HG03520 (cell line): ENCODE results near the gene PSMB7.

Experiments used
- ATAC-seq: cut with Tn5 transposase; IDR thresholded peaks from one replicate; pipeline ENCODE4 v1.9.1; 2021; ENCODE audit warnings: mild to moderate bottlenecking, moderate library complexity; ENCODE audit not compliant: unreplicated experiment

Gene PSMB7

DNA sequence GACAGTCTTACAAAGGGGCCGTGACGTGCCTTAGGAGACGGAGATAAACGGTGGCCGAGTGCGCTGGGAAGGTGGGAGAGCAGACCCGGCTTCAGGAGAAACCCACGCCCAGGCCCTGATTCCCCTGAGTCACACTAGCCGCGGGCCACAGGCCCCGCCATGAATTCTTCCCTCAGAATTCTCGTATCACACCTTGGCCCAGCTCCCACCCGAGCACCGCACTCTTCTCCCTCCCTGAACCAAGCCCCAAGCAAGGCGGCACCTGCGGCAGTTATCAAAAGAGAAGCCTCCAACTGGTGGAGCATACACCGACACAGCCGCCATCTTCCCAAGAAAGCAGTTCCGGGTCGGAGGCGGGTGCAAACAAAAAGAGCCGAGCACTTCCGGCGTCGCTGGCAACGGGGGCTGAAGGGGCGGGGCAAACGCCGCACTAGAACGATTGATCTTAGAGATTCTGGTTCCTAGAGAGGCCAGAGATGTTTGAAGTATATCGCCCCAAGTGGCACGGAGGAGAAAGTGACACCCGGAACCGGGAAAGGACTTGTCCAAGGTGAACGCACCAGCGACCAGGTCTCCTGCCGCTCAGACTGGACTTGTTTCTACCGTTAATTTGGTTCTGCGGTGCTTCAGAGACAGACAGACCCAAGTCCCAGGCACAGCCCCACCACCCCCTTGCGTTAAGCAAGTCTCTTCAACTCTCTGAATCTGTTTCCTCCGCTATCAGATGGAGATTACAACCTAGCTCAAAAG lies at the start of gene PSMB7:
Gene PSMB7 (minus strand): TSS at position 341 of the 750 bp plus-strand sequence. CDS start 17 bp downstream, at position 324.
- ATAC-seq = peak; percentile 78

DNA sequence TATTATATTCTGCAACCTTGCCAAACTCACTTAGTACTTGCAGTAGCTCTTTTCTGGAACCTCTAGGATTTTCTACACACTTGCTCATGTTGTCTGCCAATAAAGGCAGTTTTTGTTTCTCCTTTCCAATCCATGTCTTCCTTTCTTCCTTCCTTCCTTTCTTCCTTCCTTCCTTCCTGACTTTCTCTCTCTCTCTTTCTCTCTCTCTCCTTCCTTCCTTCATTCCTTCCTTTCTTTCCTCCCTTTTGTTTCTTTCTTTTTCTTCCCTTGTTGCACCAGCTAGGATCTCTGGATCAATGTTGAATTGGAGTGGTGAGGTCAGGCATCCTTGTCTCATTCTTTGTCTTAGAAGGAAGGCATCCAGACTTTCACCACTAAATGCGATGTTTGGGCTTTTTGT lies 47.5 kb upstream of the PSMB7 start:
- ATAC-seq = no peak

DNA sequence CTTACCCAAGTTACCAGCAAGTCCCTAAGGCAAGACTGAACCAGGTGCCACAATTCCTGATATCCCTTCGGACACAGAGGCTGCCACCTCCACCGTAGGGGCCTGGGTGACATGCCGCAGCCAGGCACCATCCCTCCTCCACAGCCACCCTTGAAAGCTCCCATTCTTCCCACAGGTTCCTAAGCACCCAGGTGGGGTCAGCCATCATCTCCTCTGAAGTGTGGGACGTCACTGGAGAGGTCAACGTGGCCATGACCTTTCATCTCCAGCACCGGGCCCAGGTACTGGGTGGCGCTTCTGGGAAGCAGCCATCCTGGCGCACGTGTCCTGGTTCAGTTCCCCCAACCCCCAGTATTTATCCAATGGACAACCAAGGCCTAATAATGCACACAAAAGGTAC lies 43.2 kb upstream of the PSMB7 start:
- ATAC-seq = no peak

- no peak for ATAC-seq
Measured at GRCh38 chr9:124457887-124458431, 42.7 kb upstream of the PSMB7 start.

- ATAC-seq = no peak
Measured at GRCh38 chr9:124457079-124457886, 42.0 kb upstream of the PSMB7 start.

GRCh38 chr9:124456341-124457078 lies 41.3 kb upstream of the PSMB7 start:
- no peak for ATAC-seq

GRCh38 chr9:124455820-124456219 lies 40.6 kb upstream of the PSMB7 start:
- ATAC-seq = no peak

DNA sequence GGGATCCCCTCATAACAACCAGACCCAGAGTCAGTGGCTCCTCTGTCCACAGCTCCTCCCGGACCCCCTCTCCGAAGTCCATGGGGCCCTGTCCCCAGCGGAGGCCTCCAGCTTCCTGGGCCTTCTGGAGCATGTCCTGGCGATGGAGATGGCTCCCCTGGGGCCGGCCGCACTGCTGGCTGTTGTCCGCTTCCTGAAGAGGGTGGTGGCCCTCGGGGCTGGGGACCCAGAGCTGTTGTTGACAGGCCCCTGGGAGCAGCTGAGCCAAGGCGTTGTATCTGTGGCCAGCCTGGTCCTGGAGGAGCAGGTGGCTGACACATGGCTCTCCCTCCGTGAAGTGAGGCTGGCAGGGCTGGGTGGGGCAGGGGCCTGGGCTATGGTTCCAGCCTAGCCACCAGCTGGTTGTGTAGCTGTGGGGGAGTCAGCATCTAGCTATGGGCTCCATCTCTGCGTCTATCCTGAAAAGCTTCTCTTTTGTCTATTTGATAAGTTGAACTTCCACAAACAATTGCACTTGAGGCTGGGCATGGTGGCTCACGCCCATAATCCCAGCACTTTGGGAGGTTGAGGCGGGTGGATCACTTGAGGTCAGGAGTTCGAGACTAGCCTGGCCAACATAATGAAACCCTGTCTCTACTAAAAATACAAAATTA lies 39.7 kb upstream of the PSMB7 start:
- no peak for ATAC-seq

DNA sequence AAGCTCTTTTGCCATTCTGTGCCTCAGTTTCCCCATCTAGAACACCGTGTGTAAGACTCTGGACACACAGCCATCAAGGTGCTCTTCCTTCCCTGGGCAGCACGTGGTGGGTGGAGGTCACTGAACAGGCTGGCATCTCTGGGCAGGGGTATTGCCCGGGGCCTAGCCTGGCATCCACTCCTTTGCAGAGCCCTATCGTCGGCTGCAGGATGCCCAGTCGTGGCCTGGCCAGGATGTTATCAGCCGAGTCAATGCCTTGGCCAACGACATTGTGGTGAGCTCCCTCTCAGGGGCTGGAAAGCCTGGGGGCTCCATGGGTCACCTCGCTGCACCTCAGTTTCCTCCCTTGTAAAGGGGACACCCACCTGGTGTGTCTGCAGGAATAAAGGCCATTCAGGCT lies 39.1 kb upstream of the PSMB7 start:
- no peak for ATAC-seq

GRCh38 chr9:124453586-124454191 lies 38.4 kb upstream of the PSMB7 start:
- no peak for ATAC-seq

- ATAC-seq = no peak
Measured at GRCh38 chr9:124452841-124453585, 37.8 kb upstream of the PSMB7 start.

DNA sequence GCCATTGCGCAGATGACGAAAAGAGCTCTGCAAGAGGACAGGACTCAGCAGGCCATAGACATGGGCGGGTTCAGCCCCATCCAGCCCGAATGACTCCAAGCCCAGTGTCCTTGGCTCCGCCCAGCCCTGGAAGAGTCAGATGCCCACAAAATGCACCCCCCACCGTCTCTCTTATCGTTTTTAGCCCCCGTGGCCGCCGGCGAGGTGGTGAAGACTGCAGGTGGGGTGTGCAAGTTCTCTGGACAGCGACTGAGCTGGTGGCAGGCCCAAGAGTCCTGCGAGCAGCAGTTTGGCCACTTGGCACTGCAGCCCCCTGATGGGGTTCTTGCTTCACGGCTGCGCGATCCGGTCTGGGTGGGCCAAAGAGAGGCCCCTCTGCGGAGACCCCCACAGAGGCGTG lies 37.1 kb upstream of the PSMB7 start:
- no peak for ATAC-seq

GRCh38 chr9:124450931-124451661 lies 35.9 kb upstream of the PSMB7 start:
- ATAC-seq = no peak

DNA sequence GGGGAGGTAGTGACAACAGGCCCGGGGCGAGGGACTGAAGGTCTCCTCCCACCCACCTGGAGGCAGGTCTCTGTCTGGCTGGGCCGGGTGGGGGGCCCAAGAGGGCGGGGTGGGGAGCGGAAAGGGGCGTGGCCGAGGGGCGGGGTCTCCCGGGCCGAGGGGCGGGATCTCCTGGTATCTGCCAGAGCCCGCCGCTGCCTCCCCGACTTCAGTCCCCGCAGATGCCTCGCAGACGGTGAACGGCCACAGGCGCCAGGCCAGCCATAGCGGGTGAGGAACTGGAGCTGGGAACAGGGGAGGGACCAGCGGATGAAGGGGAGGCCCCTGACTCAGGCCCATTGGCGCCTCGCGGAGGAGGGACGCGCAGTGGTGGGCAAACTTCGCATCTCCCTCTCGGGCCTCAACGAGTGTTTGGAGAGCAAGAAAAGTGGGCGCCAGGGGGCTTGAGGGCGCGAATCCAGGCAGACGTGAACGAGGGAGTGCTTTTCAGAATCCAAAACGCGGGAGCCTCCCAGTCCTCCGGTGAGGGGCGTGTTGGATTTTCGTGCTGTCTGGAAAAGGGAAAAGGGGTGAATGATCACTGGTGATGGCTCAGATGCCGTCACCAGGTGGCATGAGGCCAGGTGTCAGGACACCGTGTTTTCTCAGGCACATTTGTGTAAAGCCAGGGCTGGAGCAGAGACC lies 35.1 kb upstream of the PSMB7 start, which contains the start of gene ADGRD2:
Gene ADGRD2 (plus strand): TSS at position 211 of the 684 bp plus-strand sequence. CDS start 1,216 bp downstream, outside the sequence.
- ATAC-seq = no peak

- ATAC-seq = no peak
Measured at GRCh38 chr9:124449381-124450151, 34.3 kb upstream of the PSMB7 start.

DNA sequence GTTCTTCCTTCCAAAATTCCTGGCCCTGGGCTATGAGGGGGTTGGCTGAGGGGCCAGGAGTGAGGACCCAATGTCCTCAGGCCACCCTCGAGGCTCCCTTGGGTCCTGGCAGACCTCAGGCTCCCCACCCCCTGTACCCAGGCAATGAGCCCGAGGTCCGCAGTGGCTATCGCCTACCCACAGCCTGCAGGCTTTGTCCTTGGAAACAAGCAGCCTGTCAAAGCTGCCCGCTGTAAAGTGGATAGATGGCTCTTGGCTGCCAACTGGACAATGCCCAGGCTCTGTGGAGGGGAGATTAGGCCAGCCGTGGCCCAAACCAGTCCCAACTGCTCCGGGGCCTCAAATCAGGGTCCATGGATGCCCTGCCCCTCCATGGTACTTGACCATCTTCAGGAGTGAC lies 32.8 kb upstream of the PSMB7 start:
- no peak for ATAC-seq

DNA sequence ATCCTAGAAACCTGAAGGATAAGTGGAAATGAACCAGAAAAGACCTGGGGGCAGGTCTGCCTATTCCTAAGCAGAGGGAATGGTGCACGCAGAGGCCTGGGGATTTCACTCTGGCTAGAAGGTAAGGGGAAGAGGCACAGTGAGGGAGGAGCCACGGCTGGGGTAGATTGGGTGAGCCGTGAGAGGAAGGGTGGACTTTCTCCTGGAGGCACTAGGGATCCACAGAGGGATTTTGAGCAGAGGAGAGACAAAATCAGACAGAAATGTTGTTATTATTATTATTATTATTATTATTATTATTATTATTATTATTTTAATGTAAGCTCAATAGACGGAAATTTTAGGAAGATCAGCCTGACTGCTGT lies 32.0 kb upstream of the PSMB7 start:
- no peak for ATAC-seq

DNA sequence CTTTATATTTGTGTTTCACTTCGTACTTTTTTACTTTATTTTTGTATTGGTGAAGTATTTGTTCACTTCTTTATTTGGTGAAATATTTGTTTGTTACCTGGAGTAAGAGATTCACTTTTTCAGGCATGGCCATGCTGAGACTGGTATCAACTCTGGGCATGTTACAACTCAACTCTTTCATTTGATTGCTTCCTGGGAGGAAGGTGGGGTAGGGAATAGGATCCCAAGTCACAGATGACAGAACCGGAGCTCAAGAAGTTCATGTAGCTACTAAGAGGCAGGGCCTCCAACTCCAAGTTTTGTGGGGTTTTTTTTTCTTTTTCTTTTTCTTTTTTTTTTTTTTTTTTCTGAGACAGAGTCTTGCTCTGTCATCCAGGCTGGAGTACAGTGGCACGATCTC lies 28.9 kb upstream of the PSMB7 start:
- ATAC-seq = no peak
